NCI-H226 (cell line): ENCODE measurements around the gene AQP6.
"Not testable (repeated sequence)": the region's sequence is repeated elsewhere in the genome, so short reads cannot be mapped to it uniquely, and the experiment has no call there.

Experiments
- DNase-seq: peaks from one replicate; pipeline ENCODE4 v3.0.0-alpha.2; 2015

AQP6 gene

DNA sequence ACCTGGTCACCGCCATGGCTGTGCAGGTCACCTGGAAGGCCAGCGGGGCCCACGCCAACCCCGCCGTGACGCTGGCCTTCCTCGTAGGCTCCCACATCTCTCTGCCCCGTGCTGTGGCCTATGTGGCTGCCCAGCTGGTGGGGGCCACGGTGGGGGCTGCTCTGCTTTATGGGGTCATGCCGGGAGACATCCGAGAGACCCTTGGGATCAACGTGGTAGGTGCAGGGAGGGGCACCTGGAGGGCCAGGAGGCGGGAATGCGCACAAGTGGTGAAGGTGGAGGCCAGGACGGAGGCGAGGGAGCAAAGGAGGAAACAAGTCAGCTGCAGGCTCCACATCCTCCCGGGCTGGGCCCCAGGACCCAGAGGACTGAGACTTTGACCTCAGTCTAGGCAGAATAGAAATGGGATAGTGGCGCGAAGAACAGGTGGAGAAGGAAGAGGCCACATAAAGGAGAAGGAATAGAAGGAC, 649 bp downstream of the AQP6 start:
- DNase-seq: no peak

DNA sequence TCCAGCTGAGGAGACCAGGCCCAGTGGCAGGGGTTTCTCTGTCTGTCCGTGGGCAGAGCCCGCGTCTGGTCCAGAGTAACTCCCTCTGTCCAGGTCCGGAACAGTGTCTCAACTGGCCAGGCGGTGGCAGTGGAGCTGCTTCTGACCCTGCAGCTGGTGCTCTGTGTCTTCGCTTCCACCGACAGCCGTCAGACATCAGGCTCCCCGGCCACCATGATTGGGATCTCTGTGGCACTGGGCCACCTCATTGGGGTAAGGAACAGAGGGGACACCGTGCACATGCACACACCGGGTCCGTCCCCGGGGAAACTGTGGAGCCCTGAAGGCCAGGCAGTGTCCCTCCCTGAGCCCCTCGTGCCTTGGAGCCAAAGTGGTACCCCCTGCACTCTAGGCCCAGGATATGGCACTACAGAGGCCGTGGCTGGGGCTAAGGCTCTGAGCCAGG, 1.5 kb downstream of the AQP6 start:
- DNase-seq: peak; percentile 28

DNA sequence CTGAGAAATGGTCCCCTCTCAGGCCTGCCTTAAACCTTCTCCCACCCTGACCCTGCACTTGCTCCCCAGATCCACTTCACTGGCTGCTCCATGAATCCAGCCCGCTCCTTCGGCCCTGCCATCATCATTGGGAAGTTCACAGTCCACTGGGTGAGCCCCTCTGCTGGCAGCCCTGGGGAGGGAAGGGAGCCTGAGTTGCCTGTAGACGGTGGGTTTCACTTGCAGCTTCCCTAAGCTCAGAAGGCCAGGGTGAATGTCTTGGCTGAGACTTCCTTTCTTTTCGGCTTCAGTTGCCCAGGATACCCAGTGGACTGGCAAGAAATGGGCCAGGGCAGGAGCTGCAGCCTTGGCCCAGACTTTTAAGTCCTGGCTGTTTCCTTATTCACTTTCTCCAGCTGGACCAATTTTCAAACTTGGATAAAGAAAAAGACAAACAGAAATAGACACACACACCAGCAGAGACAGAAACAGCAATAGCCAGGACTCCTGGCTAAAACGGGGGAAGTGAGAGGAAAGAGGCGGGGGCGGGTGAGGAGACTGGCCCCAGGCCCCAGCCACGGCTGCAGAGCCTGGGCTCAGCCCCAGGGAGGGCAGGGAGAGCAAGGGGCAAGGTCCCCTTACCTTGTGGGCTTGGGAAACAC, 2.0 kb downstream of the AQP6 start:
- DNase-seq: no peak

DNA sequence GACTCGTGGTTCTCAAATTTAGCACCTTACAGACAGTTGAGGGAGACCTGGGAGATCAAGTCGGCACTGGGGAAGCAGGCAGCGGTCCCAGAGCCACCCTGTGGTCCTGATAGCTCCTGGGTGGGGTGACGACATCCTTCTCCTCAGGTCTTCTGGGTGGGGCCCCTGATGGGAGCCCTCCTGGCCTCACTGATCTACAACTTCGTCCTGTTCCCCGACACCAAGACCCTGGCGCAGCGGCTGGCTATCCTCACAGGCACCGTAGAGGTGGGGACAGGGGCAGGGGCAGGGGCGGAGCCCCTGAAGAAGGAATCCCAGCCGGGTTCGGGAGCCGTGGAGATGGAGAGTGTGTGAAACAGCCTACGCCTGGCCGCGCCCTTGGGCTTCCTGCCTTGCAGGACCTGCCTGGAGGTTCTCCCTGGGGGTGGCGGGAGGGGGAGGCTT, 2.6 kb downstream of the AQP6 start:
- no peak for DNase-seq

DNA sequence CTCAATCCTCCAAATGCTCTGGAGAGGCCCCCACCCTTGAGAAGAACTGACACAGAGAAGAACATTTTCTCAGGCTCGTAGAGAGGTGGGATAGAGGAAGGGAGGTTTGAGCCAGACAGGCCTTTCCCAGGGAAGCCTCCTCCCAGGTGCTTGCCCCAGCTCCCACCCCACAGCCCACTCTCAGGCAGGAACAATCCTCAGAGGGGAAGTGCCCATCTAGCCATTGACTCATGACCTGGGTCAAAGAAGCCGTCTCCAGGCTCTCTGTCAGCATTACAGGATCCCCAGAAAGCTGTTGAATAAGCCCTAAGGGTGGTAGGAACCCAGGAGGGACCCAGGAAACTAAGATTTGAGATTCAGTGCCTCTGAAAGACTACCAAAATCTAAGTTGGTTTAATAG, 3.8 kb downstream of the AQP6 start:
- no peak for DNase-seq

DNA sequence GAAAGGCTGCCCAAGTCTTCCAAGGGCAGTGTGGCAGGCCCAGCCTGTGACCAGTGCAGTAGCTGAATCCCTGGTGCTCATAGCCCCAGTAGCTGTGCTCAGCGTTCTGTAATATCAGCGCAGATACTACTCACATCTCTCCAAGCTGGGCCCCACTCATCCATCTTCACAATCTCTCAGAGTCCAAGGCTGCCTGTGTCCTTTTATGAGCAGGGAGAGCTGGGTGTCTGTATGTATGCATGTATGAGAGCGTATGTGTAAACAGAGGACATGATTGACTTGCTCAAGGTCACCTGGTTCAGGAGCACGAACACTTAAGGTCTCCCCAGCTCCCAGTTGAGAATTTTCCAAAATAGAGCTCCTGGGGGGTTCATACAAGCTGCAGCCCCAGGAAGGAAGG, 5.4 kb downstream of the AQP6 start:
- DNase-seq: no peak

DNA sequence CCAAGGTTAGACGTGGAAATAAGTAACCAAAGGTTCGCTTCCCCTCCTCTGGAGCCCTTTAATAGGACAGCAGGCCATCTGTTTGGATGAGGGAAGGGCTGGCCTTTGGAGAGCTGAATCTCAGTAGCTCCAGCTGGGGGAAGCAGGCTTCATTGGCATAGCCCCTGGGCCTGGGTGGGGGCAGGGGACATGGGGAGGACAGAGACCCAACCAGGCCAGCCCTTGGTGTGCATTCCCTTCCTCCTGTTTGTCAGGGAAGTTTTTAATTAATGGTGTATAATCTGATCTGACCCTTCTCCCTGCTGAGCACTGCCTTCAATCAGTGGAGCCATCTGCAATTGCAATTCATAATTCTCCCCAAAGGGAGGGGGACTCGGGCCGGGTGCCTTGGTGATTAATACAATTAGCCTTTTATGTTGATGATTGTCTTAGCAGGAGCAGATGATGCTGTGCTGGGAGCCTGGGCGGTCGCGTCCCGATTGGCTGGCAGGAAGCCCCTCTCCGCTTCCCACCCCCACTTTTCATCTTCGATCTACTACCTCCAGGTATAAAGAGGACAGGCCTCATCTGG, 6.4 kb downstream of the AQP6 start:
- no peak for DNase-seq

DNA sequence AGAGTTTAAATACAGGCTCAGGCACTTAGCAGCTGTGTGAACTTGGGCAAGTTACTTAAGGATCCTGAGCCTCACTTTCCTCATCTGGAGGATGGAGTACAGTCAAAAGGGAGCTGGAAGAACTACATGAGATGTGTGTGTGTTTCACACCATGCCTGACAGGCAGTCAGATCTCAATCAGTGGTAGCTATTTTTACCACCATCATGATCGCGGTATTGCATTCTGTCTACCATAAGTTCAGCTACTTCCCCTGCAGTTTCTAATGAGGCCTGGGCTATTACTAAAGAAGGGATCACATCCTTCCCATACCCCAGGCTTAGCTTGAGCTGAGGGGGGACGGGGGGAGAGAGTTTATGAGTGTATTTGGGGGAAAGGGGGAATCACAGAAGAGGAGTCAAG, 7.0 kb downstream of the AQP6 start:
- no peak for DNase-seq

DNA sequence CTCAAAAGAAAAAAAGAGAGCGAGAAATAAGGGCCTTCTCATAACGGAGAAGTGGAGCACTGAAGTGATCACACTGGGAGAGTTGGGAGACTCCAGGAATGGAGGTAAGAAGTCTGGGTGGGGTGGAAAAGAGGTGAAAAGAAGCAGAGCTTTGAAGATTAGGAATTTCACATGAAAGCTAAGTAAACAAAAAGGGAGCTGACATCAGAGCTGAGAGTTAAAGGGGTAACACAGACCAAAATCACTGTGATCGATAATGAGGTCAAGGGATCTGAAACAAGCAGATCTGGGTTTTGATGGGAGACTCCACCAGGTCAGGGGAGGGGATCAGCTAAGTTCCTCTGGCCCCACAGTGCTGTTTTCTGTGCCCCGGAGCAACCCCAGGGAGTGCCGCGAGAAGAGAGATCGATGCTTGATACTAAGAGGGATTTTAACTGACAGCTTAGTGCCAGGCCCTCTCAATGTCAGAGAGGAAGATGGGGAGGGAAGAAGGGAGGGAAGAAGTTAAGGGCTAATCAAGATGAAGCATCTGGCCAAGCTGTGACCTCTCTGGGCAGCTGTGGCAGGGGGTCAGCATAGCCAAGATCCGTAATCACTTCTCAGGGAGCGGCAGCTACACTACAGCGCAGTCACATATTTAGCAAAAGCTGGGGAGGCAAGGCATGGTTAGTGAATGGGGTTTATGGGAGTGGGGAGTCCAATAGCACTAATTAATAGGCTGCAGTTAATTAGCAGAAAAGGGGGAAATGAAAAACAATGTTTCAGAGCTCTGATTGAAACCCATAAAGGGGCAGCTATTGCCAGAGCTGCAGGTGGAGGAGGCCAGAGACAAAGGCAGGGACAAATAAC, 8.0 kb downstream of the AQP6 start:
- DNase-seq: no peak

DNA sequence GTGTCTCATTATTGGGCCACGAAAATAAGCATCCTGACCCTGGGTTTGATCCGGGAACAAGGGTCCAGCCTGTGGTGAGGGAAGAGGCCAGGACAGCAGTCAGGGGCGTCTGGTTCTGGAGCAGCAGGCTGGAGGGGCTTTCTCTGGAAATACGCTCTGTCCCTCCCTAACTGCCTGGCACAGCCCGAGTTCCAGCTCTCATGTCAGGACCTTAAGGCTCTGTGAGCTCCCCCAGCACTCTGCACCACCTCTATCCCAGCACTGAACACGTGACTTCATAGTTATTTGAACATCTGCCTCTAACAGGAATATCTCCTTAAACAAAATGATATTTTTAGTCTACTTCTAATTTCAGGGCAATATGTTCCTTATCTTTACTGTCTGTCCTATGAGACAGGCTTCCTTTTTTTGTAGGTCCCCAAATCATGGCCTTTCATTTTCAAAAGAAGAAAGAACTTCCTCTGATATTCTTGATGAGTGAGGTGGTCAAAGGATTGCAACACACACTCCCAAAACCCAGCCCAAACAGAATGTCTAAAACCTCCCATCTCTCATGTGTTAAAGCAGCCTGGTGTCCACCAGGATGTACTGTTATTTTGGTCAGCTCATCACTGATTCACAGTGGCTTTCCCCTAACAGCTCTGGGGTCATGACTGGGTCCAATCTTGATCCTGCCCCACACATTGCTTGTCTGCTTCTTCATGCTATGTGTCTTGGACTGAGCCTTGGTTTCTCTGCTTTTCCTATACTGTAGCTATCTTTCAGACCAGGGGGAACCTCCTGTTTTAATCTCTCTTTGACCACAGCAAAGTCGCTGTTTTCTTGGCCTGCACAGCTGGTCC, 9.7 kb downstream of the AQP6 start:
- DNase-seq: peak; percentile 34

DNA sequence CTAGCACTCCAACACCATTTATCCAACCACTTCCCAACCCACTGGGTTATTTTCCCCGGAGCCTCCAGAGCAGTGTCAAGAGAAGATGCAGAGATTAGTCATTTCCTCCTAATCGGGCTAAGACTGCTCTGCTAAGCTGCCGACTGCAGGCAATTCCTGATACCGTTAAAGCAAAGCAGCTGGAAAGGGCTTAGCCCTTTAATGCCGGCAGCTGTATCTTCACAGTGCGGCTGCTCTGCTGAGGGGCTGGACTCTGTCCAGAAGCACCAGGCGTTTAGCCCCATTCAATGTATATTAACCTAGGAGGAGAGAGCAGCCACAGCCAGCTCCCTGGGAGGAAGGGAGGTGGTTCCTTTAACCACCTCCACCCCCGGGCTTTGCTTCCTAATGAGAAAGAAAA, 11.1 kb downstream of the AQP6 start:
- DNase-seq: peak; percentile 92

DNA sequence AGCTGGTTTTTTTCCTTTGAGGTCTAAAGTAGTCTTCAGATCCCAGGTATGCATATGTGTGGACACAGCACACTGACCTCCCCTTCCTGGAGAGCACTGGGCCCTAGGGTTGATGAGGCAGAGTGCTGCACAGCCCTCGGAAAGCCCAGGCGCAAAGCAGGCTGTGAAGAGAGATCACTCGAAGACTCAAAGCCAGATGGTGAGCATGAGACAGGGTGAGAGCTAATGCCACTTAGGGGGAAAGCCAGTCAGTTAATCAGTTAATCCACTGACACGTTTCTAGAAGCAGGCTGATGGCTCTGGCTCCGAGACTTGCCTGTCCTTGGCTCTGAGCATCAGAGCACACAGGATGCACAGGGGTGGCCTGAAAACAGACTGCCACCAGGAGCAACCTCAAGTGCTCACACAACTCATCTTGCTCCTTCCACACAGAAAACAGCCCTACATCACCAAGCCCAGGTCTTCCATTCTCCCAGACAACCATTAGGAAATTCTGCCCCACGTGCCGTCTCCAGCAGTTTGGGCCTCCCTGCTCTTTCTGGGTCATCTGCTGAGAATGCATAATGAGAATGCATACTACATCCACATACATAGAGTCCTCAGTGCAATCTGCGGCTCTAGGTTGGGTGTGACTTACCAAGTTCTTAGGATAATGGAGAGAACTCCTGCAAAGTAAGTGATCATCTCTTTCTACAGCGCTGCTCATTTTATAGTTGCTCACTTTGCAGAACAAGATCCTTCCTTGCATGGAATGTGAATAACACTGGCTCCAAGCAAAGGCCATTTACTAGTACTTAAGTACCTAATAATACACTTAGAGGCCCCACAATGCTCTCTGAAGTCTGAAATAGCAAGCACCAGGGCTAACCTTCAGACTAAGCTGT, 12.0 kb downstream of the AQP6 start:
- no peak for DNase-seq

DNA sequence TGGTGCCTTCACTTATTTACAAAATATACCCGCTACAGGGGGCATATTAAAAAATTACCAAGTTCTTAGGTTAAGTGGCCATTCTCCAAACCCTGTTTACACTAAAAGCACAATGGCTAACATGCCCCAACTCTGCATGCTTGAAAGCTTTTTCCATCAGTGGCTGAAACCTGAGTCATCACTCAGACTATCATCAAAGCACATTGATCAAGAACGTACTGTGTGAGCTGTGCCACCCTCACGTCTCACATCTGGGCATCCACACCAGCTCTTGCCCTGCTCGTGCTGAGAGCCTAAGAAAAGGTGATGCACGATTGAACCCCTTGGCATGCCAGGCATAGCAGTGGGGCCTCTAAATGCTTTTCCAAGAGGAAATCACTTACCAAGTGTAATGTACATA, 13.2 kb downstream of the AQP6 start:
- DNase-seq: no peak

DNA sequence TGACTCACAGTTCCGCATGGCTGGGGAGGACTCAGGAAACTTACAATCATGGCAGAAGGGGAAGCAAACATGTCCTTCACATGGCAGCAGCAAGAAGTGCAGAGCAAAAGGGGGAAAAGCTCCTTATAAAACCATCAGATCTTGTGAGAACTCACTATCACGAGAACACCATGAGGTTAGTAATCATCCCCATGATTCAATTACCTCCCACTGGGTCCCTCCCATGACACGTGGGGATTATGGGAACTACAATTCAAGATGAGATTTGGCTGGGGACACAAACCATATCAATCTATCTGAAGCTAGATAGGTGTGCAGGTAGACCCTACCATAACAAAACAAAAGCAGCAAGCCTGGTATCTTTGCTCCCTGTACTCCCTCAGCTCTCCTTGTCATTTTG, 13.7 kb downstream of the AQP6 start:
- not testable (repeated sequence) for DNase-seq

DNA sequence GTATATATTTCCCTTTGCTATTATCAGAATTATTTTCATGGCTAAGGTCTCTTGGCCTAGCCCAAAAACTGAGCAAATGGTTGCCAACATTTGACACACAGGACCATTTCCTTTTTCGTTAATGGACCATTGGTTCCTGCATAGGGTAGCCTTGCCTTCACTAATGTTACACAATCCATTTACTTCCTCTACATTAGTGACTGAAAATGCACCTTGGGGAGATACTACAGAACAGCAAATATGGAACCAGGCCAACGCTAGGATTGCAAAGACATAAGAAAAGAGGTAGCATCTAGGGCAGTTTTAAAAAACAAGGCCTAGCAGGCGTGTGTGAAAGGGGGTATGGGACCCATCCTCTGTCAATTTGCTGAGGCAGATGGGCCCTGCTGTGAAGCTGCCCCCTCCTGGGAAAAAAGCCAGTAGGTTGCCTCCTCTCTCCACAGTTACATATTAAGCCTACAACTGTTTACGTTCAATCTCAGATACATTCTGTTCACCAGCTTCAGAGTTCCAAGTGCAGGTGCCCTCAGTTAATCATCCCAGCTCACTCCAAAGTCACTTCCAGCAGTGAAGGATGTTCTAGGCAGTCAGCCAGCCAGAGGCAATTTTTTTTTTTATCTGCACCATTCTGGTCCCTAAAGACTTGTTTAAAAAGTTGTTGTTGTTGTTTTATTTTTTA, 15.0 kb downstream of the AQP6 start:
- DNase-seq: no peak

DNA sequence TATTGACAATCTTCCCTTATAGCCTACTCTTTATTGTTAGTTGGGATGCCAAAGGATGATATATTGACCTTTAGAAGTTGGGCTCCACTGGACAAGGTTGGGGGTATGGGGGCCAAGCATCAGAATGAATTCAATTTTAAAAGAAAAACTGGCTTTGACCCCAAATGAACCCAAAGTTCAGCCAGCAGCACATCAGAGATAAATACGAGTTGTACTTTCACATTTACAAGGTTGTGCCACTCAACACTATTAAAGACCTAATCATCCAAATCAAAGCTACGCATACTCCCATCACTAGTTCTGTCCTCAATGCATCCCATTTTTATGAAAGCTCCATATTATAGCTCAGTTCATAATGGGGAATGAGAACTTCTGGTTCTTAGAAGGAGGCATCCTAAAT, 16.7 kb downstream of the AQP6 start:
- not testable (repeated sequence) for DNase-seq

DNA sequence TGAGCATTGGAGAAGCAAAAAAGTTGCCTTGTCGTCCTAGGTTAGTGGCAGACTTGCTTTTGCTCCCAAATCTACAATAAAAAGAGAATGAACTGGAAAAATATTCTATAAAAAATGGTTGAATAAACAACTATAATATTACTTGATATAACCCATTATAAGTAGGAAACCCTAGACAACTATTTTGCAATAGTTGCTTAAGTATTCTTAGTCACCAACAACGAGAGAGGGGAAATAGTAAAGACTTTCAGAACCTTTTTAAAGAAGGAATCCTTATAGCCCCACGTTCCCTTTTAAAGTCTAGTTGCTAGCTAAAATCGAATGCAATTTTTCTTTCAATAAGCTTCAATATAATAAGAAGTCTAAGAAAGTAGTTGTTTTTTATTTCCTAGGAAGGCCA, 17.5 kb downstream of the AQP6 start:
- no peak for DNase-seq

DNA sequence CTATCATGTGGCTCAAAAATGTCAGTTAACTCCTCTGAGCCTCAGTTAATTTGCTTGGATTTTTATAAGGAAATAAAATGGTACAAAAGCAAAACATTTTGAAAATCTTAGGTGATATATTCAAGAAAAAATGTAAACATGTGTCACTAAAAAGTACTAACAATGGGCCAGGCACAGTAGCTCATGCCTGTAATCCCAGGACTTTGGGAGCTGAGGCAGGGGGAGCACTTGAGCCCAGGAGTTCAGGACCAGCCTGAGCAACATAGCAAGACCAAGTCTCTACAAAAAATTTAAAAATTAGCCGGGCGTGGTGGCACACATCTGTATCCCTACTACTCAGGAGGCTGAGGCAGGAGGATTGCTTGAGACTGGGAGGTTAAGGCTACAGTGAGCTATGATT, 25.7 kb downstream of the AQP6 start:
- no peak for DNase-seq

DNA sequence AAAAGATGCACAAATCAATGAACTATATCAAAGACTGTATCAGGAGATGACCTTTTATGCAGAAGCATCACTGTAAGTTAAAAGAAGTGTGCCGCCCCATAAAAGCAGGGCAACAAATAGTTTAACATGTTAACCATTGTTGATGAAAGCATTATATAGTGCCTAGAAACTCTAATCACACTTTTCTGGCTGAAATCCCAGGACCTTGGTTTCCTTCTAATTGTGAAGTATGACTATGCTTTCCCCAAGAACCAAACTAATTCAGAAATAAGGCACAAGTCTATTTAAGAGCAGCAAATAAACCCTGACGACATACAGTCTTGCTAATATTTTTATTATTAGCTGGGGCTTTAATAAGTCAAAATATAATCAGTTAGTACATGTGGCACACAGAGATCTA, 30.8 kb downstream of the AQP6 start:
- no peak for DNase-seq

DNA sequence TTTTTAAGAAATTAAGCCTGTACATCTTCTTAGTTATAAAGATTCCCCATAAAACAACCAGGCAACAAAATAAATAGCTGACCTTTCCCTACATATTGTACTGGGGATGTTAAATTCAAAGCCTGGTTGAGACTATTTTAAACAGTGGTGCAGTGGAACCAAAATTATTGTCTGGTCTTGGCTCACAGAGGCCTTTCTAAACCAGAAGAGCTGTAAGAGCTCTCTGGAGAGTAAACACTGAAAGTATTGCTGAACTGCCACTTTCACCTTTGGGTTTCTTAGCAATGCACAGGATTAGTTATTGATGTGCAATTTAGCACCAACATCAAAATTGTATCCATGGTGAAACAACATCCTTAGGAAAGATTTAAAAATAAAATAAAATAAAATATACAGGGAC, 31.9 kb downstream of the AQP6 start:
- no peak for DNase-seq

DNA sequence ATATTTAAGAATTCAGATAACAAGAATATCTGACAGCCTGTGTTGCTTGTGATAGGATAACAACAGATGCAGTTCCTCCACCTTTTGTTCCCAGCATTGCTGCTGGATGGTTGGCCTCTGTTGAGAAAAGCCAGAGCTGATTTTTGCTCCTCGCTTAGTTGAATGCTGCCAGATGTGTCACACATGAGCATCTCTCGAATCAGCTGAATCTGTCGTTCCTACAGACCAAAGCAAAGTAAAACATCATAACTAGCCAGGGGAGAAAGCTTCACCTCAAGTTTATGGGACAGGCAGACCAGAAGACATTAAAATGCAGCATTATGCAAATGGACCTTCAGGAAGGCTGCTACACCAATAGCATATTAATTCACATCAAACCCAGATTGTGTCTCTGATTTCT, 32.4 kb downstream of the AQP6 start:
- no peak for DNase-seq
